ENCODE measurements around the gene CYBRD1.
A peak's percentile ranks its signal among the peaks of the same experiment; 100 is the strongest.

Gene CYBRD1

DNA sequence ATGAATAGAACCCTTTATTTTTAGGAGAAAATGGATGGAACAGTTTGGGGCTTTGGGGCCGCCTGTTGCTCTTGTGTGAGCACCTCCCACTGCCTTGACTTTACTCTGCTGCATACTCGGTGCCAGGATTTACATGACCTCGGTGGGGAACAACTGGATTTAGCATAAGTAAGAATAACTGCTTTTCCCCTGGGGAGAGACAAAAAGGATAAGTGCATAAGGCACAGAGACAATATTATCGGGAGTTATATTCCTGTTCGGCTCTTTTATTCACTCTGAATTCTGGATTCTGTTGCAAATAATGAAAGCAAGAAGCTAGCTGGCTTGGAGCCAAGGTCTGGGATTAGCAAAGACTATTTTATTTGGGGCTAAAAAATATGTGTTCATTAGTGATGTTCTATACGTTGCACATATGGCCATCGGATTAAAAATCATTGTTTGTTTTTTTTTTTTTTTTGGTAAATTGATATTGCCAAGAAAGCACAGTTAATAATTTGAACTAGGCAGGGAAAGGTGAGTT lies 69.8 kb downstream of the CYBRD1 start:
- DNase-seq (ENCODE audit: low read depth) = no peak
- TF ChIP-seq, protein P1, sequence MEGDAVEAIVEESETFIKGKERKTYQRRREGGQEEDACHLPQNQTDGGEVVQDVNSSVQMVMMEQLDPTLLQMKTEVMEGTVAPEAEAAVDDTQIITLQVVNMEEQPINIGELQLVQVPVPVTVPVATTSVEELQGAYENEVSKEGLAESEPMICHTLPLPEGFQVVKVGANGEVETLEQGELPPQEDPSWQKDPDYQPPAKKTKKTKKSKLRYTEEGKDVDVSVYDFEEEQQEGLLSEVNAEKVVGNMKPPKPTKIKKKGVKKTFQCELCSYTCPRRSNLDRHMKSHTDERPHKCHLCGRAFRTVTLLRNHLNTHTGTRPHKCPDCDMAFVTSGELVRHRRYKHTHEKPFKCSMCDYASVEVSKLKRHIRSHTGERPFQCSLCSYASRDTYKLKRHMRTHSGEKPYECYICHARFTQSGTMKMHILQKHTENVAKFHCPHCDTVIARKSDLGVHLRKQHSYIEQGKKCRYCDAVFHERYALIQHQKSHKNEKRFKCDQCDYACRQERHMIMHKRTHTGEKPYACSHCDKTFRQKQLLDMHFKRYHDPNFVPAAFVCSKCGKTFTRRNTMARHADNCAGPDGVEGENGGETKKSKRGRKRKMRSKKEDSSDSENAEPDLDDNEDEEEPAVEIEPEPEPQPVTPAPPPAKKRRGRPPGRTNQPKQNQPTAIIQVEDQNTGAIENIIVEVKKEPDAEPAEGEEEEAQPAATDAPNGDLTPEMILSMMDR (IDR thresholded peaks at IDR 0.05; ENCODE audit: control insufficient read depth, extremely low read depth, insufficient read depth) = no peak
- no peak overlapping the region for H3K4me3 ChIP-seq (ENCODE audit: low read depth, low read length)

DNA sequence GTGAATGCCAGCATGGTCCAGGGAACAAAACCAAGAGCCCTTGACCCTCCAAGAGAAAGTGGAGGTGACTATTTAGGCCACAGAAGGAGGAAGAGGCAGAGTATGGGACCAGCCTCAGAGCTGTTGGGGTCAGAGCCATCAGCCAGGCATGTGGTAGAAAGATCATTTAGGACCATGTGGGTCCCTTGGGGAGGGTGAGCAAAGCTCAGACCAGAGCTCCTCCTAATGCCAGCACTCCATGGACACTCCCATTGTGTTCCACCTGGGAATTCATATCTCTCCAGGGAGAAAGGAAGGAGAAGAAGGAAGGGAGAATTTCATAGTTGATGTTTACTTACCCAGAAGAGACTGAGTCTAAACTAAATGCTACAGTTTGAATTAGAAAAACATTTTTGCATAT lies 73.2 kb downstream of the CYBRD1 start:
- DNase-seq (ENCODE audit: low read depth) = no peak
- H3K4me3 ChIP-seq (ENCODE audit: low read depth, low read length) = no peak overlapping the region
- TF ChIP-seq, protein P1 (IDR thresholded peaks at IDR 0.05; ENCODE audit: control insufficient read depth, extremely low read depth, insufficient read depth) = no peak

DNA sequence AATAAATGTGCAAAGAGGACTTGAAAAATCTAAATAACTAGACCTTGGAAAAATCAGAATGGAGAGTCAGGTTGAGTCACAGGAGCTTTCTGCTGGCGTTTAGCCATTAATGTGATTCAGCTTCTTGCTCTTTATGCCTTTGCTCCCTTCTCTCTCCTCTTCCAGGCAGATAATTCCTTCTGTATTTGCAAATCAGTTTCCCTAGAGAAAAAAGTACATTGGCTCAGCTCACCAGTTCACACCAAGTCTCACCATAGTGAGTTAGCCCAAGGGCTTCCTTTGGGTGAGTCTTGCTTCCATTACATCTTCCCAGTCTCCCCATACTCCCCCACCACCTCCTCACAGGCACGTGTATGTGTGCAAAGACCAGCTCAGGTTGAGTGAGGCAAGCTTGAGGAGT lies 73.6 kb downstream of the CYBRD1 start:
- no peak overlapping the region for H3K4me3 ChIP-seq (ENCODE audit: low read depth, low read length)
- TF ChIP-seq, protein P1 (IDR thresholded peaks at IDR 0.05; ENCODE audit: control insufficient read depth, extremely low read depth, insufficient read depth) = no peak
- no peak for DNase-seq (ENCODE audit: low read depth)

DNA sequence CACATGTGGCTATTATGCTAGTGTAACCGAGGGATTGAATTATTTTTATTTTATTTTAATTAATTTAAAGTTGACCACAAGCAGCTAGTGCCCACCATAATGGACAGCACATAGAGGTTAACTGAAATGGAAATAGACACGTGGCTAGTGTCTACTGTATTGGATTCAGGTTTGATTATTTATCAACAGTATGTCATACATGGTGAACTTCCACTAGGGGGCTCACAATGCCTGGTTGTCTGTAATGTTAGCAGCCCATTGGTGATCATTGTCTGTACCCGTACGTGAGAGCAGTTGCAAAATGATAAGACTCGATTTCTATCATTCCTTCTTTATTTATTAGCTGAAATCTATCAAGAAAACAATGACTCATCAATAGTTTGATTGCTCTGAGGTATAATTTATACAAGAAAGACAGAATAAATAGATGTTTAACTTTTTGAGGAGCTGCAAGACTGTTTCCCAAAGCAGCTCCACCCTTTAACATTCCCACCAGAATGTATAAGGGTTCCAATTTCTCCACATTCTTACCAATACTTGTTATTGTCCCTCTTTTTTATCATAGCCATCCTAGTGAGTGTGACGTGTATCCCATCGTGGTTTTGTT lies 76.5 kb downstream of the CYBRD1 start:
- TF ChIP-seq, protein P1 (IDR thresholded peaks at IDR 0.05; ENCODE audit: control insufficient read depth, extremely low read depth, insufficient read depth) = peak; percentile 69
- no peak overlapping the region for H3K4me3 ChIP-seq (ENCODE audit: low read depth, low read length)

DNA sequence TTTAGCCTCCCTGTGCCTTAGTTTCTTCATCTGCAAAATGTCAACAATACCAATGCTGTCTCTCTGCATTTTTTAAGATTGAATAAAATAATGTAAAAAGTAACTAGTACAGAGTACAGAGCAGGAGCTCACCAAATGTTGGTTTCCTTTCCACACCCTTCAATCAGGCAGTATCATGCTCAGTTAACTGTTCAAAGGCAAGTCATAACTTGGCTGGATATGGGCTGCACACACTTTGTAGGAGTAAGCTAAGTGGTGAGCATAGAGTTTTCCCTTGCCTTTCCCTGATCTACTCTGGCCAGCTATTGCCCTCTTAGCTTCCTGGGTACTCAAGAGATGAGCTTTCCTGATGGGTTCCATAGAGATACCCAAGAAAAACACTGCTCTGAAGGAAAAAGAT lies 77.9 kb downstream of the CYBRD1 start:
- H3K4me3 ChIP-seq (ENCODE audit: low read depth, low read length) = no peak overlapping the region
- TF ChIP-seq, protein P1 (IDR thresholded peaks at IDR 0.05; ENCODE audit: control insufficient read depth, extremely low read depth, insufficient read depth) = no peak
- no peak for DNase-seq (ENCODE audit: low read depth)

More for the DNA sequence above, 76.5 kb downstream of the CYBRD1 start:
- DNase-seq (ENCODE audit: low read depth) = peak; percentile 27

DNA sequence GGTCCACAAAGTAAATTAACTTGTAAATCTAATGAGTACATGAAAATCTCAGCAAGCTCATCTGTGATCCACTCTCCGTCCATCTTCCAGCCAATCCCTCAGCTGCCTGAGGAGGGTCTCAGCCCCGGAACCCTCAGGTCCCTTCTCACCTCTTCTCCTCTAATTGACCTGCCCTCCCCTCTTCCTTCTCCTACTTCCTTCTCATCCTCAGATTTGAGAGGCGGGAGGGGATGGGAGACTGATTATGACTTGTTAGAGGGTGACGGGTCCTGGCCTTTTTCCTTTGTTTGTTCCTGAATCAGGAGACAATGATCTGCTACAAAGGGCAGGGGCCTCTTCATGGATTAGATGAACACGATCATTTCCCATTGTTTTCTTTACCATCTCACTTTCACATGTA lies 80.1 kb downstream of the CYBRD1 start:
- TF ChIP-seq, protein P1 (IDR thresholded peaks at IDR 0.05; ENCODE audit: control insufficient read depth, extremely low read depth, insufficient read depth) = no peak
- no peak for DNase-seq (ENCODE audit: low read depth)

More for the DNA sequence above, 80.1 kb downstream of the CYBRD1 start:
- no peak overlapping the region for H3K4me3 ChIP-seq (ENCODE audit: low read depth, low read length)
